GM21717 (cell line): Measurements from ENCODE around the gene CFB.

ENCODE experiments used
- ATAC-seq: cut with Tn5 transposase; IDR thresholded peaks from one replicate; pipeline ENCODE4 v1.9.1; 2021; ENCODE audit warnings: mild to moderate bottlenecking, moderate library complexity; ENCODE audit not compliant: unreplicated experiment

The CFB gene

DNA sequence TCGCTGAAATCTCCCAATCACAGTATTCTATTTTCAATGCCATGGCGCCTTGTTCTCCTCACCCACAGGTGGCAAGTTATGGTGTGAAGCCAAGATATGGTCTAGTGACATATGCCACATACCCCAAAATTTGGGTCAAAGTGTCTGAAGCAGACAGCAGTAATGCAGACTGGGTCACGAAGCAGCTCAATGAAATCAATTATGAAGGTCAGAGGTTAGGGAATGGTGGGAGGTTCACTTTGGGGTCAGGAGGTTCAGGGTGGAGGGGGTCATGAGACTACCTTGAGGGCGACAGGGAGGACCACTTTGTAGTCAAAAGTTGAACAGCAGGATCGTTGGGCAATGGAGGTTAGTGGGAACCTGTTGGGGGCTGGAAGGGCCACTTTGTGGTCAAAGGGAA, 2.4 kb downstream of the CFB start:
- ATAC-seq, result no peak

DNA sequence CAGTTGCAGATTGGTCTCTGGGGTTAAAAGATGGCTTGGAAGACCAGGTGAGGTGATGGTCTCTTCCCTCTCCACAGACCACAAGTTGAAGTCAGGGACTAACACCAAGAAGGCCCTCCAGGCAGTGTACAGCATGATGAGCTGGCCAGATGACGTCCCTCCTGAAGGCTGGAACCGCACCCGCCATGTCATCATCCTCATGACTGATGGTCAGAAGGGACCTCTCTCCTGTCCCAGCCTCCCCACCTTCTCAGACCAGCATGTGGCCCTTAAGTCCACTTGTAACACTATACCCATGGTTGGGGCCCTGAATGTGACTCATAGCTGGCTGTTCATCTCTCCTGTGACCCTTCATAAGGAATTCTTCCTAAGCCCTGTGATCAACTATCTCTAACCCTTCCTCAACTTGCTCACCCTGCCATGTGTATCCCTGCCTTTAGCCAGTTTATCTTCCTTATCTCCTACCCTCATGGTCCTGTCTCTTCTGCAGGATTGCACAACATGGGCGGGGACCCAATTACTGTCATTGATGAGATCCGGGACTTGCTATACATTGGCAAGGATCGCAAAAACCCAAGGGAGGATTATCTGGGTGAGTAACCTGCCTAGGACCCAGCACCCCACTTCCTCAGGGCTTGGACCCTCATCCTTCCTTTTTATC, 3.0 kb downstream of the CFB start:
- no peak for ATAC-seq

DNA sequence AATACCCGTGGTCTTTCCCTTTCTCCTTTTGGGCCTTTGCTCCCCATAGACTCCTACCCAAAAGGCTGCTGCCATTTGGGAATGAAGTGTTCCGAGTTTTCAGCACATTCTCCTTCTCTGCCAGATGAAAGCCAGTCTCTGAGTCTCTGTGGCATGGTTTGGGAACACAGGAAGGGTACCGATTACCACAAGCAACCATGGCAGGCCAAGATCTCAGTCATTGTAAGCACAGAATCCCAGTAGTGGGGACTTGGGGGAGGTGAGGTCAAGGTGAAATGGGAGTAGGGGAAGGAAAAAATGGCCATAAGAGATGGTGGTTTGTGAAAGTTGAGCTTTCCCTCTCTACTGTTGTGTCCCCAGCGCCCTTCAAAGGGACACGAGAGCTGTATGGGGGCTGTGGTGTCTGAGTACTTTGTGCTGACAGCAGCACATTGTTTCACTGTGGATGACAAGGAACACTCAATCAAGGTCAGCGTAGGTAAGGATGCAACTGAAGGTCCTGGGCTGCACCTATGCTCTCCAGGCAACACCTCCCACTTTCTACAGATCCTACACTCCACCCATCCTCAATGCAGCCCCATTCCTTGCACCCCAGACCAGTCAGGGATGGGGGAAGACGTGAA, 4.1 kb downstream of the CFB start:
- ATAC-seq, result no peak

DNA sequence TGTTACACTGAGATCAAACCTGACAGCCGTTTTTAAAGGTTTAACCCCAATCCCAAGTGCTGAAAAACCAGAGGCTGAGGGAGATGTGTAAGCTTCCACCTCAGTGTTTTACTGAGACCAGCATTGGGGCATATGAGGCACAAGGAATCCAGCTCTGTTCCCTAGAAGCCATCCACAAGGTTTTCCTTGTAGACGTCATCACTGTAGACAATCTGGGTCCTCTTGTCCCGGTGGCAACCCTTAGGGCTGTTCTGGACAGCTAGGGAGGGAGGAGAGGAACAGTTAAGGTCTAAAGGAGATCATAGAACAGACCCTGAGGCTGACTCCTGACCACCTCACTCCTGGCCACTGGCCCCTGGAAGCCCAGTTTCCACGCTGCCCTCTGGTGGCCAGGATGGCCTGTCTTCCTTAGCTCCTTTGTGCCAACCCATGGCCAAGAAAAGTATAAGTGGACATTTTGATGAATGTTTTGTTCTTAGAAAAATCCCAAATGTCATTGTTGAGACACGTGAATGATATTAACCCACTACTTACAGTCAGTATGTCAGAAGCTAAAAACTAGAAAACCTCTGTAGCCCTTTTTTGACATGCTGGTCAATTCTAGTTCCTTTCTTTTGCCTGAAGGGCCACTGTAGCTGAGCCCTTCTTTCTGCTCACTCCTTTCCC, 6.4 kb downstream of the CFB start:
- no peak for ATAC-seq

DNA sequence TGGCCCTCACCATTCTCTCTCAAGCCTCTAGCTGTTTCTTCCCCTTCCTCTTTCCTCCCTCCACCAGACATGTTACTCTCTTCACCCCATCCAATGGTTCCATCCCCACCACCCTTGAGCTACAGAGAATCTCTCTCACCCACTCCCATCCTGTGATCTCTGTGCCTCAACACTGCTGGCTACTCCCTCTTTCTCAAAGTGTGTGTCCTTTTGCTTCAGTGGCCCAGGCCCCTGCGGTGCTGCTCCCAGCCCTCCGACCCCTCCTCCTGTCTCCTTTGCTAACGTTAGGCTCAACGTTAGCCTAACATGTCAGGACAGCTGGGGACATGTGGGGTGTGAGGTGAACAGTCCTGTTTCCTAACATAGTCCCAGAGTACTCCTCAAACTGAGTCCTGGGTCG, 7.0 kb downstream of the CFB start:
- no peak for ATAC-seq

DNA sequence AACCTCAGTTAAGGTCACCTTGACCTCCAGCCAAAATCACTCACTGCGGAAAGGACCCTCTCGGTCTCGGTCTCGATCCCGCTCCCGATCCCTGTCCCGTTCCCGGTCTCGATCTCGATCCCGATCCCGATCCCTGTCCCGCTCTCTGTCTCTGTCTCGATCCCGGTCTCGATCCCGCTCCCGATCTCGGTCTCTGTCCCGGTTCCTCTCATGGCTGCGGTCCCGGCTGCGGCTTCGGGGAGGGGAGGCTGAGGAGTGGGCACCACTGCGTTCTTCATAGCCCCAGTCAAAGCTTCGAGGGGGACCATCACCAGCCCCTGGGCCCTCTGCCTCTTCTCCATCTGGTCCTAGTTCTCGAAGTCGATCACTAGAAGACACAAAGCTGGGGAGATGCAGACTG, 8.6 kb downstream of the CFB start:
- no peak for ATAC-seq

DNA sequence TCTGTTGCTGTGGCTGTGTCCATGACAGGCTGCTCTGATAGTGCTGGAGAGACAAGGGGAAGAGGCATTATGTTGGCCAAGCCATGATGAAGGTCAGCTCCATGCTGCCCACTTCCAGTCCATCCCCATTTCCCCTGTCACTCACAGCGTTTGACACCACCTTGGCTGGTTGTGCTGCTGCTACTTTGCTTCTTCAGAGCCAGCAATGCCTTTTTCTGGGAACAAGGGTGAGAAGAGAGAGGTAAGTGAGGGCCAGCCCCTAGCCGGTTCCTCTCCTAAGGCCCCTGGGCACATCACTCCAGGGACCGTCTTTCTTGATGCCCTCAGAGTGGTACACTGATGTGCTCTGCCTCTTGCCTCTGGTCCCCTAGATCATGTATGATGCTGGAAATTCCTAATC, 10.9 kb downstream of the CFB start:
- ATAC-seq, result no peak

DNA sequence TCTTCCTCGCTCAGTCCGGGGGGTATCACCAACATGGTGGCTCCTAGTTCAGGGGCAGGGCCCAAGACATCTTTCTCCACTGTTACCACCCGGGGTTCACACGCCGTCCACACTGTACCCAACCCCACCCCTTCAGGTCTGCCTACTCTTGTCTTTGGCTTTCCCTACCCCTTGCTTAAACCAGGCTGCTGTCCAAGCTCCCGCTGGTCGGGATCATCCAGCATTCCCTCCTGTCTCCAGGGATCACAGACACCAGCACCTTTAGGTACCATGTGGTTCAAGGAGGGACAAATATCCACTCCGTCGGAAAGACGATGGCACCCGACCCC, 12.5 kb downstream of the CFB start:
- no peak for ATAC-seq

DNA sequence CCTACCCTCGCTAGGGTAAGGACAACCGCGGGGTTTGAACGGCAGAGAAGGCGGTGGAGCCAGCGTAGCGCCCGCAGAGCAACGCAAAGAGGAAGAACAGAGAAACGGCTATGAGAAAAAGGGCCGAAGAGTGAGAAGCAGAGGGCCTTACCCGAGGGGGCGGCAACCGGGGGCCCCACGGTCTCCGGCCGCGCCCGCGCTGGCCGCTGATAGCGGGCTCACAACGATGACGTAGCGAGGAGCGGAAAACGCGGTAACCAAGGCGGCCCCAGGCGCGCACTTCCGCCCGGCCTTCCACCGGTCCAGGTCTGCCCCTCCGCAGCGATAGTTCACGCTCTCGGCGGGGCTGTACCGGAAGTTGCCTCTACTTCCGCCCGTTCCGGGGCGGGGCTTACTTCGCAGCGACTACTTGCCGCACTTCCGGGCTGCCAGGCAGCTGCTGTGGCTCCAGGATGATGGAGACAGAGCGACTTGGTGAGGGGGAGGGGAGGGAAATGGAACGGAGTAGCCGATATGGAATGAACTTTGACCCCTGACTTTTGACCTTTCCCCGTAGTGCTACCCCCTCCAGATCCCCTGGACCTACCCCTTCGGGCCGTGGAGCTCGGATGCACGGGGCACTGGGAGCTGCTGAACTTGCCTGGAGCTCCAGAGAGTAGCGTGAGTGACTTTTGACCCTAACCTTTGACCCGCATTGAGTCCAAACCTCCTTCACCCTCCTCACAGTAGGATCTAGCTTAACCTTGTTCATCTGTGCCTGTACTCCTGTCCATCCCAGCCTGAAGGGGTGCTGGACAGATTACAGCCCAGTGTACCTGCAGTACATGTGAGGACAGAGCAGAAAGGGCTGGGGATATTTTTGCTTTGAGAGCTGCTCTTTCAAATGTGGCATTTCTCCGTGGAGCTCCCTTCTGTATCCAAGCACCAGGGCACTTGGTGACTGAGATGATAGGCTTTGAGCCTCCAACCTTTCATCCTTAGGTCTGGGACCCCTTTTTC, 13.1 kb downstream of the CFB start, which contains the start of the genes NELFE and SKIC2:
Gene NELFE, minus strand, starts transcription at position 231 of the 999 bp plus-strand sequence. CDS start 525 bp downstream, outside the sequence.
Gene SKIC2, plus strand, starts transcription at position 435 of the 999 bp plus-strand sequence. Its CDS starts 18 bp downstream, at position 453.
- peak; percentile 80 for ATAC-seq

DNA sequence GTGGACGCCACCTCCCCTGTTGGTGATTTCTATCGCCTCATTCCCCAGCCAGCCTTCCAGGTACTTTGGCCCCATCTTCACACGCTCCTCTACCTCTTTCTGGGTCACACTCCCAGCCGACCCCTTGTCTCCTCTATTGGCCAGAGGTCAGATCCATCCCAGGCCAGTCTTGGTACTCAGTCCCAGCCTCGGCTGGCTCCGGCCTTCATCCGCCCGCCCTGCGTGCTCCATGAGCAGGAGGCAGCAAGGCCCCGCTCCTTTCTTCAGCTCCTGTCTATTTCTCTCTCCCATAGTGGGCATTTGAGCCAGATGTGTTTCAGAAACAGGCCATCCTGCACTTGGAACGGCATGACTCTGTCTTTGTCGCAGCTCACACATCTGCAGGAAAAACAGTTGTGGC, 15.7 kb downstream of the CFB start:
- no peak for ATAC-seq

DNA sequence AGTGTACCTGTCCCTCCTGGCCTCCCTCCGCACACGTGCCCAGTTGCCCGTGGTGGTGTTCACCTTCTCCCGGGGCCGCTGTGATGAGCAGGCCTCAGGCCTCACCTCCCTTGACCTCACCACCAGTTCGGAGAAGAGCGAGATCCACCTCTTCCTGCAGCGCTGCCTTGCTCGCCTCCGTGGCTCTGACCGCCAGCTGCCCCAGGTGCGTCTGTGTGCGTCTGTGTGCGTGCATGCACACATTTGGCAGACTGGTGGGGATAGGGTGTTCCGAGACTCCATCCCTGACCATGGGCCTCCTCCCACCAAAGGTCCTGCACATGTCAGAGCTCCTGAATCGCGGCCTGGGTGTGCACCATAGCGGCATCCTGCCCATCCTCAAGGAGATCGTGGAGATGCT, 18.0 kb downstream of the CFB start:
- no peak for ATAC-seq

DNA sequence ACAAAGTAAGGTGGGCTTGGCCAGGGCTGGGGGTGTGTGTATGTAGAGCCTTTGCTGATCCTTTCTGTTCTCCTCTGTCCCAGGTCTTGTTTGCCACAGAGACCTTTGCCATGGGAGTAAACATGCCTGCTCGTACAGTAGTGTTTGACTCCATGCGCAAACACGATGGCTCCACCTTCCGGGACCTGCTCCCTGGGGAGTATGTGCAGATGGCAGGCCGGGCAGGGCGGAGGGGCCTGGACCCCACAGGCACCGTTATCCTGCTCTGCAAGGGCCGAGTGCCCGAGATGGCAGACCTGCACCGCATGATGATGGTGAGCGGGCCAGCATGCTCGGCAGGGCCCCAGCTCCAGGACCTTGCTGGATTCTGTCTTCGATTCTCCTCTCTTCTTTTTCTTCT, 19.8 kb downstream of the CFB start:
- ATAC-seq, result no peak

DNA sequence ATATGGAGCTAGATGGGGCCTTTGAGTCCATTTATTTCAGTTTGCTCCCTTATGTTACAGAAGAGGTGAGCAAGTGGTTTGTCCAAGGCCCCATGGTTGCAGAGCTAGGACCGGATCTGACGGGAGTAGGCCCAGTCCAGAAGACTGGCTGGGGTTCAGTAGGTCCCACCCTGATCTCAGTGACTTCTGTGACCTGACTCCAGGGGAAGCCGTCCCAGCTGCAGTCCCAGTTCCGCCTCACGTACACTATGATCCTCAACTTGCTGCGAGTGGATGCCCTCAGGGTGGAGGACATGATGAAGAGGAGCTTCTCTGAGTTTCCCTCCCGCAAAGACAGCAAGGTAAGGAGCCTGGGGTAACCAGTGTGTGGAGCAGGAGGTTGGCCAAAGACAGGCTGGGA, 20.6 kb downstream of the CFB start:
- no peak for ATAC-seq

DNA sequence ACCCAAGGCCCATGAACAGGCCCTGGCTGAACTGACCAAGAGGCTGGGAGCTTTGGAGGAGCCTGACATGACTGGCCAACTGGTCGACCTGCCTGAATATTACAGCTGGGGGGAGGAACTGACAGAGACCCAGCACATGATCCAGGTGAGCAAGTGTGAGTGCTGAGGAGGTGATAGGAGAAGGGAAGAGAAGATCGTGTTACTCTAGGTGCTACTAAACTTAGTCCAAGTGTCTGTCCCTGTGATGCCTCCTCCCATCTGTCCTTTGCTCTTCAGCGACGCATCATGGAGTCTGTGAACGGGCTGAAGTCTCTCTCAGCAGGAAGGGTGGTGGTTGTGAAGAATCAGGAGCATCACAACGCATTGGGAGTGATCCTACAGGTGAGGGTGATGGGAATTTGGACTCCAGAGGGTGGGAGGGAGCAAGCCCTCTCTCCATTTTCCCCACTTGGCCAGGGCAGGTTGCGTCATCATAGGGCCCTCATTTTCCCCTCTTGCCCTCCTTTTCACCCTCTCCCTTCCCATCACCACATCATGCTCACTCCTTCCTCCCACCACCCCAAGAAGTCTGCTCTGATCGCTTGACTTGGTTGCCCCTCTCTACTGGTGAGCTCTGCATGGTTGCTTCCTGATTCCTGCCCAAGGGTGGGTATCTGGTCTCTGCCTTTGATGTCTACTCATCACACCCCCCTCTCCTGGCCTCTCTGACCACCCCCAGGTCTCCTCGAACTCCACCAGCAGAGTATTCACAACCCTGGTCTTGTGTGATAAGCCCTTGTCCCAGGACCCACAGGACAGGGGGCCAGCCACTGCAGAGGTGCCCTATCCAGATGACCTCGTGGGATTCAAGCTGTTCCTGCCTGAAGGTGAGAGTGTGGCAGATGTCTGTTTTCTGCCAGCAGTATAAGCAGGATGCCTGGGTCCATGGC, 21.4 kb downstream of the CFB start:
- no peak for ATAC-seq

DNA sequence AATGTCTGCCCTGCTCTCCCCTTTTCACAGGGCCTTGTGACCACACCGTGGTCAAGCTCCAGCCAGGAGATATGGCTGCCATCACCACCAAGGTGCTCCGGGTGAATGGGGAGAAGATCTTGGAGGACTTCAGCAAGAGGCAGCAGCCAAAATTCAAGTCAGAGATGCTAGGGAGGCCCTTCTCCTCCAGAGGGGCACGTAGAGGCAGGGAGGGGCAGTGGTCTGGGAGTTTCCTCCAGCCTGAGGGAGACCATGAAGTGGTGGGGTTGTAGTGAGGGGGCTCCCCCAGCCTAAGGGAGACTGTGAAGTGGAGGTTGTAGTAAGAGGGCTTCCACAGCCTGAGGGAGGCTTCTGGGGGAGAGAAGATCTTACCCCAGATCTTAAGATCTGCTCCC, 22.0 kb downstream of the CFB start:
- ATAC-seq, result no peak

DNA sequence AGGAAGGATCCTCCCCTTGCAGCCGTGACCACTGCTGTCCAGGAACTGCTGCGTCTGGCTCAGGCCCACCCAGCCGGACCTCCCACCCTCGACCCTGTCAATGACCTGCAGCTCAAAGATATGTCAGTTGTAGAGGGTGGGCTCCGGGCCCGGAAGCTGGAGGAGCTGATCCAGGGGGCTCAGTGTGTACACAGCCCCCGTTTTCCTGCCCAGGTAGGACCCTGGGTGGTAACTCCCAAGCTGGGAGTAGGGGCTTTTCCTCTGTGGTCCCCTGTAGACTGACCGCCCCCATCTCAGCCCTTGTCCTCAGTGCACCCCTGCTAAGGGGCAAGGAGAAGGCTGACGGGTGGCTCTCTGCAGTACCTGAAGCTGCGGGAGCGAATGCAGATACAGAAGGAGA, 22.4 kb downstream of the CFB start:
- ATAC-seq, result no peak

DNA sequence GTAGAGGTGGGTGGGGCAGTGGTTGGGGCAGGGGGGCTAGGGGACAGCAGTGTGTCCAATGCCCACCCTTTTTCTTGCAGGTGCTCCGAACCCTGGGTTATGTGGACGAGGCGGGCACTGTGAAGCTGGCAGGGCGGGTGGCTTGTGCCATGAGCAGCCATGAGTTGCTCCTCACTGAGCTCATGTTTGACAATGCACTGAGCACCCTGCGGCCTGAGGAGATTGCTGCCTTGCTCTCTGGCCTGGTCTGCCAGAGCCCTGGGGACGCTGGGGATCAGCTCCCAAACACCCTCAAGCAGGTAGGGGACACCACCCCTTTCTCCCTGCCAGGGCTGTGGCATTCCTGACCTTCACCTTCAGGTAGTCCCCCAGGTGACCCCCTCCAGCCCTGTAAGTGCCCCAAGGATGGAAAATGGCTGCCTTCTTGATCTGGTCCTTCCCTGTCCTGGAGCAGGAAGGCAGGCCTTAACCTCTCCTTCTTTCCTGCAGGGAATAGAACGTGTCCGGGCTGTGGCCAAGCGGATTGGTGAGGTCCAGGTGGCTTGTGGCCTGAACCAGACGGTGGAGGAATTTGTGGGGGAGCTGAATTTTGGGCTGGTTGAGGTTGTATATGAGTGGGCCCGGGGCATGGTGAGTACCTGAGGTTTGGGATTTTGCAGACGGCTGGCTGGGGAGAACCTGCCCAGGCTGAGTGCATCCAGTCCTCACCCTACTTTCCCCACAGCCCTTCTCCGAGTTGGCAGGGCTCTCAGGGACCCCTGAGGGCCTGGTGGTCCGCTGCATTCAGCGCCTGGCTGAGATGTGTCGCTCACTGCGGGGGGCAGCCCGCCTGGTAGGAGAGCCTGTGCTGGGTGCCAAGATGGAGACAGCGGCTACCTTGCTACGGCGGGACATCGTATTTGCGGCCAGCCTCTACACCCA, 23.2 kb downstream of the CFB start:
- no peak for ATAC-seq

DNA sequence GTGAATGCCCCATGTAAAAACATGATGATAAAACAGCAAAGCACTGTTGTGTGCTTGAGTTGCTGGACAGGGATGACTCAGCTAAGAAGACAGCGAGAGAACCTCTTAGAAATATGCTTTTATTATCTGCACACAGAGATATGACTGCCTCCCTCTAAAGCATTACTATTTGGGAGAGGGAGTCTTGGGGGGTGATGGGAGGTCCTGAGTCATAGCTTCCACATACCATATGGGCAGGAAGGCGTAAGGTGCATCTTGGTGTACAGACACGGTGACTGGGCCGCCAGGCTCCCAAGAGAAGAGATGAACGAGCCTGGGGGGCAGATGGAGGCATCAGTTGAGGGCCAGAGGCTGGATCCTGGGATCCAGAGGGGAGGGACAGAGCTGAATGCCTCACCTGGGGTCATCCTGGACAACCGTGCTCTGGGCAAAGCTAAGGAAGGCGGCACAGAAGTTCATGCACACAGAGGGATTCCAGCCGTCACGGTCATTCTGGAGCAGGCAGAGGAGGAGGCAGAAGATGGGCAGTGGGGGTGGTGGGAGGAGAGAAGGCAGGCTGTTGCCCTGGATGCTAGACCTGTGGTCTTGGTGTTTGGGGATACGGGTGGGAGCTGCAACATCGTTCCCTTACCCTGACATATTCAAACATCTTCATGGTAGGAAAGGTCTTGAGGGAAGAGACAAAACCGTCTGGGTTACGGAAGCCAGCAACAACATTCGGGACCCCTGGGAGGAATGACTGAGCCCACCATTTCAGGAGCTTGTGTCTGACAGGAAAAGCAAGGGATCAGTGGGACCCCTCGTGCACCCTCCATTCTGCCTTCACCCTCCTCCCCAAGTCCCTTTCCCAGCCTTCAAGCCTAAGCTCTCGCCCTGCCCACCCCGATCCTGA, 24.1 kb downstream of the CFB start:
- ATAC-seq, result no peak
